ENCODE data around the gene OR10AD1.

GRCh38 chr12:48198672-48198971 lies 4.5 kb downstream of the OR10AD1 start:
- TF ChIP-seq POLR2A (IDR thresholded peaks at IDR 0.05) (no peak), CTCF (IDR thresholded peaks at IDR 0.05) (no peak)
